Activated CD4-positive, alpha-beta memory T cell treated with anti-CD3 and anti-CD28 coated beads for 36 hours (primary cell): Measurements from ENCODE around the gene CRB2. TPM values are rescaled to one million over a fixed set of nuclear protein-coding genes. Genes with fewer than 3 reads are reported as not detected.
"Not testable (repeated sequence)": the region's sequence is repeated elsewhere in the genome, so short reads cannot be mapped to it uniquely, and the experiment has no call there.

ENCODE experiments used
- CTCF ChIA-PET: fragments of 350-600 bp; sonication (Branson Sonifier 250); formaldehyde crosslinking; loops from one replicate; lab custom pipeline; 2021; ENCODE audit warnings: antibody characterized with exemption, inconsistent platforms; lab: Charles Lee
- POLR2A ChIA-PET: fragments of 350-600 bp; sonication (Branson Sonifier 250); formaldehyde crosslinking; loops from one replicate; lab custom pipeline; 2021; ENCODE audit warnings: antibody characterized with exemption; lab: Charles Lee
- DNase-seq: peaks from one replicate; pipeline ENCODE4 v3.0.0-alpha.2; 2020
- H3K27ac Mint-ChIP-seq: one replicate; pipeline ENCODE4 v1.8.0; 2021; ENCODE audit warnings: mixed read lengths
- H3K27me3 Mint-ChIP-seq: one replicate; pipeline ENCODE4 v1.8.0; 2021; ENCODE audit warnings: mixed read lengths
- H3K36me3 Mint-ChIP-seq: one replicate; pipeline ENCODE4 v1.8.0; 2021; ENCODE audit warnings: mixed read lengths
- H3K4me1 Mint-ChIP-seq: one replicate; pipeline ENCODE4 v1.8.0; 2021; ENCODE audit warnings: low read depth, mixed read lengths
- H3K4me3 Mint-ChIP-seq: one replicate; pipeline ENCODE4 v1.8.0; 2021; ENCODE audit warnings: mild to moderate bottlenecking, mixed read lengths
- H3K9me3 Mint-ChIP-seq: one replicate; pipeline ENCODE4 v1.8.0; 2021; ENCODE audit warnings: mixed read lengths
- intact Hi-C: fragments of 100-400 bp; cut with micrococcal nuclease; formaldehyde crosslinking; loops from one replicate; pipeline ENCODE4 v1.15.1; 2023
- total RNA-seq, 2 experiments: library from RNA; stranded (reverse); gene quantifications; one replicate each; pipeline ENCODE4 v1.2.3, GENCODE V29; 2021

The CRB2 gene
- total RNA-seq, 2 experiments from 2014 or later = not detected

DNA sequence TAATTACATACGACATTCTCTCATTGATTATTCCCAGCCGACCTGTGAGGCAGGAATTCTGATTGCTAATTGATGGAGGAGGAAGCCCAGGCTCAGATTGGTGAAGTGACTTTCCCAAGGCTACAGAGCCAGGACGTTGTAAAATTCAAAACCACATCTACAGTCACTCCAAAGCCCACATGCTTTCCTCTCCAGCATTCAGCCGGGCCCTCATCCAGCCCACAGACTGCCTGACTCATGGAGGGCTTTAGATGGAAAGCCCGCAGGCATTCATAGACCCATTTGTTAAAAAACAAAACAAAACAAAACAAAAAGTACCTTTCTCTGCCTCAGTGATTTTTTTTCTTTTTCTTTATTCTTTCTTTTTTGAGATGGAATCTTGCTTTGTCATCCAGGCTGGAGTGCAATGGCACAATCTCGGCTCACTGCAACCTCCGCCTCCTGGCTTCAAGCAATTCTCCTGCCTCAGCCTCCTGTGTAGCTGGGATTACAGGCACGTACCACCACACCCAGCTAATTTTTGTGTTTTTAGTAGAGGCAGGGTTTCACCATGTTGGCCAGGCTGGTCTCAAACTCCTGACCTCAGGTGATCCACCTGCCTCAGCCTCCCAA is 22.8 kb upstream of the CRB2 start:
- H3K36me3 Mint-ChIP-seq, CTCF ChIA-PET, H3K27me3 Mint-ChIP-seq, POLR2A ChIA-PET, H3K27ac Mint-ChIP-seq, H3K4me3 Mint-ChIP-seq, H3K4me1 Mint-ChIP-seq, H3K9me3 Mint-ChIP-seq, intact Hi-C loops, DNase-seq: not testable (repeated sequence)

DNA sequence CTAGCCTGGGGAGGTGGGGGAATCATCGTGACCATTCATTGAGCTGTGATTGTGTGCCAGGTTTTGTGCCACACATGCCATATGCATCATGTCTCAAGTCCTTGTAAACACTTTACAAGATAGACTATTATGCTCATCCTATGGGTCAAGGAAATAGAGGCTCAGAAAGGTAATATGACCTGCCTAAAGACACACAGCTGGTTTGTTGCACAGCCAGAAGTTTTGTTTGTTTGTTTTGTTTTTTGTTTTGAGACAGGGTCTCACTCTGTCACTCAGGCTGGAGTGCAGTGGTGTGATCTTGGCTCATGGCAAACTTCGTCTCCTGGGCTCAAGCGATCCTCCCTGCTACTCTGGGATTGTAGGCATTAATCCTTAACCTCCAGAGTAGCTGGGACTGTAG is 21.4 kb upstream of the CRB2 start:
- CTCF ChIA-PET = interaction anchor here (1.2 kb wide), 1 partner anchor 15 kb away, joined by 4 read pairs; no protein-coding TSS in a partner anchor
- POLR2A ChIA-PET = no interaction called here

DNA sequence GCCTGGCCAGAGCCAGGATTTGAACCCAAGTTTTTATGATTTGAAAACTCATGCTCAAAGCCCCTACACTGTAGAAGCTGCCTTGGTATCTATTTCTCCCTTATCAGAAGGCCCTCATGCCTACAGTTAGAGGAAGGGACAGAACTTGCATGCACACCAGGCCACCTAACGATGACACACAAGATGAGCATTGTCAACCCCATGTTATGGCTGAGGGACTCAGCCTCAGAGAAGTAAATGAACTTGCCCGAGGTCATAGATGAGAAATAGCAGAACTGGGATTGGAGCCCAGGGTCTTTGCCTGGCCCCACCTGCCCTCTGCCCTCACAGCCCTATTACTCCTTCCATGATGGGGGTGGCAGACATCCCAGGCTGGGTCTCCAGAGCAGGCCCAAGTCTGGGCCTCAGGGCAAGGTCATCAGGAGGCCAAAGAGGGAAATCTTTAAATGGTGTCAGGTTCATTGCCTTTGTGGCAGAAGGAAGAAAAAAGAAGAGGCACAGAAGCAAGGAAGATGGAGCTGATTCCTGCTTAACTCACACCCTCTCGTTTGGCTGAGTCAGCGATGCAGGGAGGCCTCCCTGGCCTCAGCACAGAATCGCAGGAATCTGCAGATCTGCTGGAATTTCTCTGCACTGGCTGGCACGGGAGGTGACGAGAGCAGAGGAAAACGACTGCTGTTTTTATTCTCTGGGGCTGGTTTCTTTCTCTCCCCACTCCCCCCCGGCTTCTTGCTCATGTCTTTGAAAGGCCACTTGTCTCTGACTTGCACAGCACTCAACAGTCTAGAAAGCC is 20.6 kb upstream of the CRB2 start:
- CTCF ChIA-PET = interaction anchor here (1.2 kb wide), 1 partner anchor 14 kb away, joined by 4 read pairs; no protein-coding TSS in a partner anchor
- Mint-ChIP-seq H3K36me3 (no peaks in the 10 kb centered on the region), H3K9me3 (no peaks in the 10 kb centered on the region), H3K27me3 (no peaks in the 10 kb centered on the region), H3K27ac (no peak overlapping the region), H3K4me3 (no peak overlapping the region), H3K4me1 (peaks cover 21% of the 10 kb centered on the region)
- no peak for DNase-seq
- intact Hi-C loops = no loop called here
- POLR2A ChIA-PET = no interaction called here

More for the DNA sequence above, 21.4 kb upstream of the CRB2 start:
- Mint-ChIP-seq H3K27ac (no peak overlapping the region), H3K4me3 (no peak overlapping the region), H3K27me3 (no peaks in the 10 kb centered on the region), H3K36me3 (no peaks in the 10 kb centered on the region), H3K4me1 (peaks cover 13% of the 10 kb centered on the region), H3K9me3 (no peaks in the 10 kb centered on the region)
- DNase-seq = no peak
- intact Hi-C loops = no loop called here

DNA sequence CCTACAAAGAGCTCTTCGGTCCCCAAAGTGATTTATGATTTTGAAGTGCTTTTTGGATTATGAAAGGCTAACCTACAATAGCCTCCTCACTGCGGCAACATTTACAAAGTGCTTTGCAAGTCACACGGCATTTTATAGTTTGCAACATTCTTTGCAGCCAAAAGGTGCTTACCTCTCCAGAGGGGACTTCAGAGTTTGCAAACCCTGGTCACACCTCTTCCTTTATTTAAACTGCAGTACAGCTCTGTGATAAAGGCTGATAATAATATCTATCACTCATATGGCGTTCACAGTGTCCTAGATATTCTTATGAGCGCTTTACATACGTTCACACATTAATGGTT is 20.0 kb upstream of the CRB2 start:
- intact Hi-C loops = no loop called here
- no peak for DNase-seq
- ChIA-PET POLR2A (interaction anchor here (0.9 kb wide), 1 partner anchor 13 kb away, joined by 3 read pairs; no protein-coding TSS in a partner anchor), CTCF (interaction anchor here (5.9 kb wide), 1 partner anchor 14 kb away, joined by 32 read pairs; no protein-coding TSS in a partner anchor)
- no peak overlapping the region for H3K27ac Mint-ChIP-seq
- no peaks in the 10 kb centered on the region for H3K9me3 Mint-ChIP-seq
- H3K4me3 Mint-ChIP-seq = no peak overlapping the region
- H3K36me3 Mint-ChIP-seq = no peaks in the 10 kb centered on the region
- H3K4me1 Mint-ChIP-seq = peaks cover 26% of the 10 kb centered on the region
- no peaks in the 10 kb centered on the region for H3K27me3 Mint-ChIP-seq

DNA sequence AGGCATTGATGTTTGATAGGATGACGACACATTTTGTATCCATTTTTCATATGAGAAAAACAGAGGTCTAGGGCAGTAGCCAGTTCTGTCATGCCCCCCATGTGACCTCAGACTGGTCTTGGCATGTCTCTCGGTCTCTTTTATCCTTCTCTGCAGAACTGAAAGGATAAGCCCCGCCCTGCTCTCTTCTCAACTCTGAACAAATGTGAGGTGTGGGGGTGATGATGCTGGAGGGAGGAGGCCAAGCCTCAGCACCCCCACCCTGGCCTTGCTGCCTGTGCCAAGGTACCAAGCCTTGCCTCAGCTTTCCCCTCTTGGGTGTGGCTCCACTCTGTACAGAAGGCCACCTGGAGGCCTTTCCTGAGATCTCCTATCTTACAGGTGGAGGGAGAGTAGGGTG is 19.5 kb upstream of the CRB2 start:
- H3K9me3 Mint-ChIP-seq = no peaks in the 10 kb centered on the region
- H3K4me3 Mint-ChIP-seq = no peak overlapping the region
- no peak overlapping the region for H3K27ac Mint-ChIP-seq
- ChIA-PET POLR2A (interaction anchor here (0.9 kb wide), 1 partner anchor 14 kb away, joined by 3 read pairs; no protein-coding TSS in a partner anchor), CTCF (interaction anchor here (0.8 to 5.9 kb wide), 2 partner anchors 11 to 13 kb away, joined by 3 to 32 read pairs; no protein-coding TSS in a partner anchor)
- DNase-seq = no peak
- intact Hi-C loops = no loop called here
- H3K4me1 Mint-ChIP-seq = peaks cover 31% of the 10 kb centered on the region
- H3K36me3 Mint-ChIP-seq = no peaks in the 10 kb centered on the region
- H3K27me3 Mint-ChIP-seq = no peaks in the 10 kb centered on the region

DNA sequence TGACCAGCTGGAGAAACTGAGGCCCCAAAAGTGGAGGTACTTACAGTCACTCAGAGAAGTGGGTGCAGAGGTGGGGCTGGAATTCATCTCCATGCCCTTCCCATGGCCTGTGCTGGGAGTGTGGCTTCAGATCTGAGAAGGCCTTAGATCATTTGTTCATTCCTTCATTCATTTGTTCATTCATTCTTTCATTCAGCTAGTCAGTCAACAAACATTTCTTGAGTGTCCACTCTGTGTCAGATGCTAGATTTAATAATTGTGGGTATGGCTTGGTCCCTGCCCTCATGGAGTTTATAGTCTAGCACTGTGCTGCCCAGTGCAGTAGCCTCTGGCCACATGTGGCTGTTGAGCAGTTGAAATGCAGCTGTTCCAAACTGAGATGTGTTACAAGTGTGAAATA is 19.0 kb upstream of the CRB2 start:
- Mint-ChIP-seq H3K9me3 (no peaks in the 10 kb centered on the region), H3K4me1 (peaks cover 34% of the 10 kb centered on the region), H3K27me3 (no peaks in the 10 kb centered on the region), H3K27ac (no peak overlapping the region), H3K36me3 (no peaks in the 10 kb centered on the region), H3K4me3 (no peak overlapping the region)
- no peak for DNase-seq
- POLR2A ChIA-PET = interaction anchor here (0.6 to 0.9 kb wide), 2 partner anchors 14 to 561 kb away, joined by 3 to 5 read pairs; no protein-coding TSS in a partner anchor
- intact Hi-C loops = no loop called here
- CTCF ChIA-PET = interaction anchor here (0.8 to 5.9 kb wide), 2 partner anchors 12 to 13 kb away, joined by 3 to 32 read pairs; no protein-coding TSS in a partner anchor

DNA sequence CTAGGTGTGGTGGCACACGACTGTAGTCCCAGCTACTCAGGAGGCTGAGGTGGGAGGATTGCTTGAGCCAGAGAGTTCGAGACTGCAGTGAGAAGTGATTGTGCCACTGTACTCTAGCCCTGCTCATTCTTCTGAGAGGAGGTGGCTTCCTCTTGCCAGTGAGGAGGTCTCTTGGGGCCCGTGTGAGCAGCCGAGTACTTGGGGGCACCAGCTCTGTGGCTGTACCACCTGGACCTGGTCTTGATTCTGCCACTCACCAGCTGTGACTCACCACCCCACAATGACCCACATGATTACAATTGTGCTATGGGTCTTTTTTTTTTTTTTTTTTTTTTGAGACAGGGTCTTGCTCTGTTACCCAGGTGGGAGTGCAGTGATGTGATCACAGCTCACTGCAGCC is 18.0 kb upstream of the CRB2 start:
- POLR2A ChIA-PET = interaction anchor here (2.9 kb wide), 1 partner anchor 15 kb away, joined by 18 read pairs; no protein-coding TSS in a partner anchor
- CTCF ChIA-PET = interaction anchor here (2.4 to 5.9 kb wide), 3 partner anchors 12 to 256 kb away, joined by 9 to 32 read pairs (median 20); no protein-coding TSS in a partner anchor
- no peak overlapping the region for H3K4me3 Mint-ChIP-seq

DNA sequence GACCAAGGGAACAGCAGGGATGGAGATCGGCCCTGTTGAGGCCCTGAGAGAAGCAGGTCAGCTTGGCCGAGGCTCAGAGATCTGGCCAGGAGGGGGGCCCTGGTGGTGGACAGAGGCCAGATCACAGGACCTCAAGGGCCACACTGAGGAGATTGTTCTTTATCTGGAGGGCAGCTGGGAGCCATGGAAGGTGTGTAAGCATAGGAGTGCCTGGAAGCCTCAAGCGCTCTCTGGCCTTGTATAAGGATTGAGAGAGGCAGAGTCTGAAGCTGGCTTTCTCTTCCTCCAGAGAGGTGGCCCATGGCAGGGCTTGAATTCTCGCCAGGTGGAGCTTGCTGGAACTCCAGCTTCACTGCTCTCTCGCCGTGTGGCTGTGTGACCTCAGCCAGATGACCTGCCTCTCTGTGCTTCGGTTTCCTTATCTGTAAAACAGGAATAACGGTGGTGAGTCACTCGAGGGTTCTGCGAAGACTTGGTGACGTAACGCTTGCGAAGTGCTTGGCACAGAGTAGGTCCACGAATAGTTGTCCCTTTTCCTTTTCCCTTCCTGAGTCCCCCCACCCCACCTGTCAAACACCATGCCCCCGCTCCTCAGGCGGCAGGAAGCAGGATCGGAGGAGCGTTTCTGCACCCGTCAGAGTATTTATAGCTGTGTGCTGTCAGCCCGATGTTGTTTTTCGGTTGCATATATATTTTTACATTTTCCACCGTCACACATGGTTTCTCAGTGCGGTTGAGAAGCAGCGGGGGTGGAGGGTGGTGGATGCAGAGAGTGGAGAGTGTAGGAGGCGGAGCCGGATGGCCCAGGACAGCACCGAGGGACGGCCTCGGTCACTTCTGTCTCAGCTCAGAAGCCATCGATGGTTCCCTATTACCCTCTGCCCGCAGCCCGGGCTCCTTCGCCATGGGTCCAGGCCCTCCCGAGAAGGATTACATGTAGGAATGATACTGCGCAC is 17.0 kb upstream of the CRB2 start:
- ChIA-PET CTCF (interaction anchor here (0.7 to 5.9 kb wide), 11 partner anchors 9 to 409 kb away, joined by 3 to 32 read pairs (median 5); no protein-coding TSS in a partner anchor), POLR2A (interaction anchor here (0.9 to 2.9 kb wide), 8 partner anchors 9 to 531 kb away, joined by 3 to 18 read pairs (median 3); partner anchors contain the start of gene ZBTB26)
- peaks cover 34% of the 10 kb centered on the region for H3K4me1 Mint-ChIP-seq
- peak overlapping the region; percentile 95 for H3K27ac Mint-ChIP-seq
- H3K36me3 Mint-ChIP-seq = no peaks in the 10 kb centered on the region
- intact Hi-C loops = loop anchor here (1.0 to 2.0 kb wide), 6 partner anchors 17 to 531 kb away; partner anchors contain the start of genes RABGAP1 and STRBP
- H3K9me3 Mint-ChIP-seq = no peaks in the 10 kb centered on the region
- DNase-seq = peak; percentile 88
- peak overlapping the region; percentile 80 for H3K4me3 Mint-ChIP-seq
- no peaks in the 10 kb centered on the region for H3K27me3 Mint-ChIP-seq

More for the DNA sequence above, 18.0 kb upstream of the CRB2 start:
- peaks cover 34% of the 10 kb centered on the region for H3K4me1 Mint-ChIP-seq
- no peaks in the 10 kb centered on the region for H3K9me3 Mint-ChIP-seq
- no peak overlapping the region for H3K27ac Mint-ChIP-seq
- no peaks in the 10 kb centered on the region for H3K36me3 Mint-ChIP-seq
- DNase-seq = no peak
- intact Hi-C loops = loop anchor here (2.0 kb wide), 1 partner anchor 397 kb away; the partner anchor contains the start of gene RABGAP1
- H3K27me3 Mint-ChIP-seq = no peaks in the 10 kb centered on the region

DNA sequence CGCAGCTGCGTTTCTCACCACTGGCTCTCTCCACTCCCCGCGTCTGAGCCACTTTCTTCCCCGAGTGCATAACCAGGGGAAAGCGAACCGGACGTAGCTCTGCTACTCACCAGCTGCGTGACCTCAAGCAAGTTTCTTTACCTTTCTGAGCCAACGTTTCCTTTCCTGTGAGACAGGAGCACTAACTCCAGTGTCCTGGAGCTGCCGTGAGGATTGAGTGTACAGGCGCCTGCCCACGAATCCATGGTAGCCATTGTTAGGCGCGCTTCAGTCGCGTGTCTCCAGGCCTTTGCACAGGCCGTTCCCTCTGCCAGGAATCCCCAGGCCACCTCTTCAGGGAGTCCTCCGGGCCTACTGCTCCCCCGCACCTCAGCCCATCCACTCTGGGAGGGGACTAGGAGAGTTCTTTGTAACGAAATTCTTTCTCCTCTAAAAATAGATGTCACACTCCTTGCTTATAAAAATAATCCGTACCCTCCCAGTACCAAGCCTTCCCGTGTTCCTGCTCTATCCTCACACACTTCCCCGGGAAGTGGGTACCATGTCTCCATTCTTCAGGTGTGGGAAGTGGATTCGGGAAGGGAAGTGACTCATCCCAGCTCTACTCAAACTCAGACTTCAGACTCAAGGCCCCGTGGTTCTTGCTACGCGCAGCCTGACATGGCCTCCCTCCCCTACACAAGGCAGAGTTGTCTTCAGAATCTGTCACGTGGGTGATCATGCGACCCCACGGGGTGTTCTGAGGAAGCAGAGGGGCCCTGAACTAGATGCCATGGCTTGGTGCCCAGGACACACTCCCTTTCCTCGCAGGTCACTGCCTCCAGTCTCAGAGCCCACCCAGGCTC is 16.1 kb upstream of the CRB2 start:
- ChIA-PET CTCF (interaction anchor here (0.6 to 5.9 kb wide), 14 partner anchors 10 to 410 kb away, joined by 3 to 32 read pairs (median 4); no protein-coding TSS in a partner anchor), POLR2A (interaction anchor here (0.7 to 2.9 kb wide), 9 partner anchors 10 to 532 kb away, joined by 3 to 18 read pairs (median 3); partner anchors contain the start of gene ZBTB26)
- H3K27ac Mint-ChIP-seq = peak overlapping the region; percentile 95
- H3K27me3 Mint-ChIP-seq = no peaks in the 10 kb centered on the region
- peak overlapping the region; percentile 80 for H3K4me3 Mint-ChIP-seq
- peaks cover 34% of the 10 kb centered on the region for H3K4me1 Mint-ChIP-seq
- H3K36me3 Mint-ChIP-seq = no peaks in the 10 kb centered on the region
- no peaks in the 10 kb centered on the region for H3K9me3 Mint-ChIP-seq
- peak; percentile 85 for DNase-seq
- intact Hi-C loops = loop anchor here (1.0 to 2.0 kb wide), 6 partner anchors 18 to 532 kb away; partner anchors contain the start of genes RABGAP1 and STRBP

DNA sequence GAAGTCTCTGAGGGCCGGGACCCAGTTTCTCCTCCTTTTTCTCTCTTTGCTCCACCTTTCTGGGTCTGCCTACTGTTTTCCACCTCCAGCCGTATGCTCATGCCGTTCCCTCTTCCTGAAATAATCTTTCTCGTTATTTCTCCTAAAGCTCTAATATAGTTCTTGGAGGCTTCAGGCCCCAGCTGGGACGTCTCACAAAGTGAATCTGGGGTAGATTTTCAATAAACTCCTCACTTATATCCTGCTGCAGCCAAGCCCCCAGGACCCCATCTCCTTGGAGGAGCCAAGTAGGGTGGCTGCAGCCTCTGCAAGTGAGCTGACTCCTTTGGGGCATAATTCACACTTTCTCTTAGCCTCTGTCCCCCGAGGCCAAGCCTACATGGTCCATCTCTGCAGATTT is 14.2 kb upstream of the CRB2 start:
- Mint-ChIP-seq H3K4me1 (peaks cover 34% of the 10 kb centered on the region), H3K9me3 (no peaks in the 10 kb centered on the region), H3K36me3 (no peaks in the 10 kb centered on the region), H3K4me3 (no peak overlapping the region), H3K27ac (no peak overlapping the region), H3K27me3 (no peaks in the 10 kb centered on the region)
- ChIA-PET POLR2A (no interaction called here), CTCF (interaction anchor here (5.9 kb wide), 1 partner anchor 8 kb away, joined by 32 read pairs; no protein-coding TSS in a partner anchor)
- DNase-seq = no peak
- intact Hi-C loops = no loop called here
